ENCODE results near the gene LRRC23. TPM values are rescaled to one million over a fixed set of nuclear protein-coding genes. Genes with fewer than 3 reads are reported as not detected.

LRRC23 gene
- total RNA-seq, 1 experiment from 2014 or later, result 8.0 TPM

DNA sequence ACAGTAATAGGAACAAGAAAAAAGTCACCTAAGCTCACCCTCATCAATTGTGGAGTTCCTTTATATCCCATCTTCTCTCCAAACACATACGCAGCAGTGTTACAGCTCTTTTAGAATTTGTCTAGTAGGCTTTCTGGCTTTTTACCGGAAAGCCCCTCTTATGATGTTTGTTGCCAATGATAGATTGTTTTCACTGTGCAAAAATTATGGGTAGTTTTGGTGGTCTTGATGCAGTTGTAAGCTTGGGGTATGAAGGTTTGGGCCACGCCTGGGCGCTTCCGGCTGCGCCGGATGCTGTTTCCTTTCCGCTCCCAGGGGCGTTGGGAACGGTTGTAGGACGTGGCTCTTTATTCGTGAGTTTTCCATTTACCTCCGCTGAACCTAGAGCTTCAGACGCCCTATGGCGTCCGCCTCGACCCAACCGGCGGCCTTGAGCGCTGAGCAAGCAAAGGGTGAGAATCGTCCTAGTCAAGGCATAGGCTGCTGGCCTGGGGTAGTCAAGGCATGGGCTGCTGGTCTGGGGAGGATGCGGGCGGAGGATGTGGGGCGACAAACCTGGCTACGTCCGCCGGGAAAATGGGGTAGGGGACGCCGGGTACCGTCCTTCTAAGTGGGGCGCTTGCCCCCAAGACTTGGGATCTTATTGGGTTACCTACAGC is 39.2 kb downstream of the LRRC23 start, which contains the start of the genes C12orf57 and RNU7-1:
C12orf57 (plus strand) TSS at position 301 of the 659 bp plus-strand sequence; CDS start at position 401, 100 bp downstream.
RNU7-1 (plus strand) TSS at position 95 of the 659 bp plus-strand sequence.
- BruUV-seq (replicated peaks), result TSS peak; percentile 93
- peak within 1 kb of the TSS; percentile 88 for H3K9ac ChIP-seq (ENCODE audit: low read length)
- DNase-seq (ENCODE audit: low read depth, low spot score) (peak; percentile 96), ATAC-seq (peak; percentile 53)
- no peaks in the 10 kb centered on the region for H4K20me1 ChIP-seq (ENCODE audit: insufficient read depth)
- H3K4me1 ChIP-seq (ENCODE audit: control insufficient read depth in 1 of 2, insufficient read depth in 2 of 2, low read length in 2 of 2), result peaks cover 22 to 61% of the 10 kb centered on the region in 2 experiments
- H3K4me3 ChIP-seq (replicated peaks in 1 of 2; ENCODE audit: low read depth in 1 of 2, low read length in 2 of 2), result peak within 1 kb of the TSS; percentile 68 to 71
- H3K9me2 ChIP-seq (ENCODE audit: insufficient read depth), result no peaks in the 10 kb centered on the region
- ChIA-PET CTCF (interaction anchor here (1.0 to 6.1 kb wide), 12 partner anchors 19 to 219 kb away, joined by 3 to 101 read pairs (median 6); partner anchors contain the start of genes C1R, C1RL and SPSB2), RAD21 (ENCODE audit: low non-redundant PET in 1 of 2, low total read pairs in 2 of 2, uncharacterized antibody in 2 of 2, unreplicated experiment in 2 of 2) (interaction anchor here (0.5 to 2.8 kb wide), 9 partner anchors 18 to 182 kb away, joined by 3 to 22 read pairs (median 4); no protein-coding TSS in a partner anchor), POLR2A (interaction anchor here (0.6 to 7.7 kb wide), 43 partner anchors 10 to 704 kb away, joined by 3 to 269 read pairs (median 5); partner anchors contain the start of genes ATN1, C1RL, CDCA3 and COPS7A)
- peaks cover 19% of the 10 kb centered on the region for H3K79me2 ChIP-seq (ENCODE audit: insufficient read depth, low read length)
- intact Hi-C loops (cut with micrococcal nuclease), result loop anchor here (1.0 to 10.0 kb wide), 4 partner anchors 75 to 165 kb away; partner anchors contain the start of genes C1R and C1RL
- peaks cover 4 to 9% of the 10 kb centered on the region in 2 experiments; a peak in 2 of 4 replicates for H3K36me3 ChIP-seq (ENCODE audit: control insufficient read depth in 1 of 2, insufficient read depth in 2 of 2, low read length in 2 of 2)
- peak within 1 kb of the TSS; percentile 99 for H3K27ac ChIP-seq (ENCODE audit: low read depth, low read length)
- TF ChIP-seq EGR1 (IDR thresholded peaks at IDR 0.05; ENCODE audit: low read depth), result no peak
- peak; percentile 100 for TF ChIP-seq POLR2AphosphoS5 (IDR thresholded peaks at IDR 0.05; ENCODE audit: low read depth, low read length)
- peak; percentile 32 for TF ChIP-seq TCF7L2 (IDR thresholded peaks at IDR 0.05; ENCODE audit: borderline replicate concordance, extremely low read depth, insufficient read depth, insufficient read length)
- peak; percentile 100 for TF ChIP-seq POLR2A (IDR thresholded peaks at IDR 0.05; ENCODE audit: borderline replicate concordance, extremely low read depth, insufficient read depth, insufficient read length)
- no peak for TF ChIP-seq SIN3A (IDR thresholded peaks at IDR 0.05; ENCODE audit: low read depth)
- no peak for TF ChIP-seq EZH2 (IDR thresholded peaks at IDR 0.05)
- TF ChIP-seq, protein P1, sequence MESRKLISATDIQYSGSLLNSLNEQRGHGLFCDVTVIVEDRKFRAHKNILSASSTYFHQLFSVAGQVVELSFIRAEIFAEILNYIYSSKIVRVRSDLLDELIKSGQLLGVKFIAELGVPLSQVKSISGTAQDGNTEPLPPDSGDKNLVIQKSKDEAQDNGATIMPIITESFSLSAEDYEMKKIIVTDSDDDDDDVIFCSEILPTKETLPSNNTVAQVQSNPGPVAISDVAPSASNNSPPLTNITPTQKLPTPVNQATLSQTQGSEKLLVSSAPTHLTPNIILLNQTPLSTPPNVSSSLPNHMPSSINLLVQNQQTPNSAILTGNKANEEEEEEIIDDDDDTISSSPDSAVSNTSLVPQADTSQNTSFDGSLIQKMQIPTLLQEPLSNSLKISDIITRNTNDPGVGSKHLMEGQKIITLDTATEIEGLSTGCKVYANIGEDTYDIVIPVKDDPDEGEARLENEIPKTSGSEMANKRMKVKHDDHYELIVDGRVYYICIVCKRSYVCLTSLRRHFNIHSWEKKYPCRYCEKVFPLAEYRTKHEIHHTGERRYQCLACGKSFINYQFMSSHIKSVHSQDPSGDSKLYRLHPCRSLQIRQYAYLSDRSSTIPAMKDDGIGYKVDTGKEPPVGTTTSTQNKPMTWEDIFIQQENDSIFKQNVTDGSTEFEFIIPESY (IDR thresholded peaks at IDR 0.05; ENCODE audit: extremely low read depth, insufficient replicate concordance, low read length), result peak; percentile 93
- no peak for TF ChIP-seq SP1 (IDR thresholded peaks at IDR 0.05; ENCODE audit: low read depth)
- no peak for TF ChIP-seq EZH2phosphoT487 (IDR thresholded peaks at IDR 0.05; ENCODE audit: borderline replicate concordance)
- no peak for TF ChIP-seq ZNF274 (IDR thresholded peaks at IDR 0.05; ENCODE audit: low read depth, low read length)
- peak; percentile 52; the same call in 1 of the 2 replicates for TF ChIP-seq ZFX (IDR thresholded peaks at IDR 0.05)
- TF ChIP-seq, protein P2, sequence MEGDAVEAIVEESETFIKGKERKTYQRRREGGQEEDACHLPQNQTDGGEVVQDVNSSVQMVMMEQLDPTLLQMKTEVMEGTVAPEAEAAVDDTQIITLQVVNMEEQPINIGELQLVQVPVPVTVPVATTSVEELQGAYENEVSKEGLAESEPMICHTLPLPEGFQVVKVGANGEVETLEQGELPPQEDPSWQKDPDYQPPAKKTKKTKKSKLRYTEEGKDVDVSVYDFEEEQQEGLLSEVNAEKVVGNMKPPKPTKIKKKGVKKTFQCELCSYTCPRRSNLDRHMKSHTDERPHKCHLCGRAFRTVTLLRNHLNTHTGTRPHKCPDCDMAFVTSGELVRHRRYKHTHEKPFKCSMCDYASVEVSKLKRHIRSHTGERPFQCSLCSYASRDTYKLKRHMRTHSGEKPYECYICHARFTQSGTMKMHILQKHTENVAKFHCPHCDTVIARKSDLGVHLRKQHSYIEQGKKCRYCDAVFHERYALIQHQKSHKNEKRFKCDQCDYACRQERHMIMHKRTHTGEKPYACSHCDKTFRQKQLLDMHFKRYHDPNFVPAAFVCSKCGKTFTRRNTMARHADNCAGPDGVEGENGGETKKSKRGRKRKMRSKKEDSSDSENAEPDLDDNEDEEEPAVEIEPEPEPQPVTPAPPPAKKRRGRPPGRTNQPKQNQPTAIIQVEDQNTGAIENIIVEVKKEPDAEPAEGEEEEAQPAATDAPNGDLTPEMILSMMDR (IDR thresholded peaks at IDR 0.05 in 2 of 3, conservative IDR thresholded peaks at IDR 0.05 in 1 of 3; ENCODE audit: borderline replicate concordance in 1 of 3, insufficient read depth in 1 of 3, low read depth in 2 of 3, low read length in 2 of 3), result no peak
- TF ChIP-seq JUND (IDR thresholded peaks at IDR 0.05), result no peak
- TF ChIP-seq YY1 (IDR thresholded peaks at IDR 0.05; ENCODE audit: extremely low read depth, insufficient replicate concordance, low read depth, low read length), result peak; percentile 83
- H3K9me3 ChIP-seq (ENCODE audit: control insufficient read depth in 1 of 2, insufficient read depth in 1 of 2, low read depth in 1 of 2, low read length in 2 of 2), result no peaks in the 10 kb centered on the region
- no peak within 1 kb of the TSS for H2AFZ ChIP-seq (ENCODE audit: low read depth, low read length, poor library complexity, severe bottlenecking)
- no peaks in the 10 kb centered on the region for H3K27me3 ChIP-seq (ENCODE audit: insufficient read depth, low read length)
- H3K4me2 ChIP-seq (ENCODE audit: low read length), result peak within 1 kb of the TSS; percentile 92

Data from HCT116 (cell line).